ENCODE data around the gene HOXD4. TPM values are rescaled to one million over a fixed set of nuclear protein-coding genes. Genes with fewer than 3 reads are reported as not detected.

The HOXD4 gene
- total RNA-seq, 1 experiment from 2014 or later: 0.61 TPM

GRCh38 chr2:176128982-176129796 is 22.2 kb upstream of the HOXD4 start, which contains the start of gene HOXD8 (continued):
- no peak for TF ChIP-seq SRF (IDR thresholded peaks at IDR 0.05; ENCODE audit: low read depth)
- no peak for TF ChIP-seq EZH2 (IDR thresholded peaks at IDR 0.05)
- no peak for TF ChIP-seq EGR1 (IDR thresholded peaks at IDR 0.05; ENCODE audit: low read depth)
- TF ChIP-seq ZFX (IDR thresholded peaks at IDR 0.05): no peak
- TF ChIP-seq SIN3A (IDR thresholded peaks at IDR 0.05; ENCODE audit: low read depth): peak; percentile 84

- peak overlapping the region; percentile 69 for H3K27ac ChIP-seq (ENCODE audit: low read depth, low read length)
- H3K9me3 ChIP-seq (ENCODE audit: control insufficient read depth in 1 of 2, insufficient read depth in 1 of 2, low read depth in 1 of 2, low read length in 2 of 2): no peaks in the 10 kb centered on the region
- ATAC-seq (no peak), DNase-seq (ENCODE audit: low read depth, low spot score) (no peak)
- ChIA-PET CTCF (interaction anchor here (0.7 to 3.7 kb wide), 6 partner anchors 10 to 524 kb away, joined by 3 to 19 read pairs (median 4); no protein-coding TSS in a partner anchor), POLR2A (no interaction called here), RAD21 (ENCODE audit: low non-redundant PET in 1 of 2, low total read pairs in 2 of 2, uncharacterized antibody in 2 of 2, unreplicated experiment in 2 of 2) (no interaction called here)
- H3K9ac ChIP-seq (ENCODE audit: low read length): peak overlapping the region; percentile 31; the same call in 1 of the 2 replicates
- no peaks in the 10 kb centered on the region for H3K79me2 ChIP-seq (ENCODE audit: insufficient read depth, low read length)
- BruUV-seq (replicated peaks): no TSS peak
- intact Hi-C loops (cut with micrococcal nuclease): loop anchor here (5.0 kb wide), 3 partner anchors 703 to 1628 kb away; no protein-coding TSS in a partner anchor
- peaks cover 6 to 17% of the 10 kb centered on the region in 2 experiments; a peak in 3 of 4 replicates for H3K4me1 ChIP-seq (ENCODE audit: control insufficient read depth in 1 of 2, insufficient read depth in 2 of 2, low read length in 2 of 2)
- peak overlapping the region; percentile 40 to 58 for H3K4me3 ChIP-seq (replicated peaks in 1 of 2; ENCODE audit: low read depth in 1 of 2, low read length in 2 of 2)
- no peaks in the 10 kb centered on the region for H4K20me1 ChIP-seq (ENCODE audit: insufficient read depth)
- H3K27me3 ChIP-seq (ENCODE audit: insufficient read depth, low read length): no peaks in the 10 kb centered on the region
- peak; percentile 49; the same call in 1 of the 2 replicates for TF ChIP-seq SIN3A (IDR thresholded peaks at IDR 0.05; ENCODE audit: low read depth)
- no peak for TF ChIP-seq FOSL1 (IDR thresholded peaks at IDR 0.05; ENCODE audit: low read depth)
- H3K36me3 ChIP-seq (ENCODE audit: control insufficient read depth in 1 of 2, insufficient read depth in 2 of 2, low read length in 2 of 2): no peaks in the 10 kb centered on the region
- H3K9me2 ChIP-seq (ENCODE audit: insufficient read depth): no peaks in the 10 kb centered on the region
- H2AFZ ChIP-seq (ENCODE audit: low read depth, low read length, poor library complexity, severe bottlenecking): no peak overlapping the region
- H3K4me2 ChIP-seq (ENCODE audit: low read length): peak overlapping the region; percentile 84
Observed at GRCh38 chr2:176129813-176130146, 21.6 kb upstream of the HOXD4 start.
